Measurements from ENCODE around the gene ZNF764.
A peak's percentile ranks its signal among the peaks of the same experiment; 100 is the strongest.

Gene ZNF764

GRCh38 chr16:30569746-30570635, 11.8 kb upstream of the ZNF764 start:
- DNase-seq, result no peak

GRCh38 chr16:30569281-30569680, 11.1 kb upstream of the ZNF764 start:
- no peak for DNase-seq

- DNase-seq, result peak; percentile 60
These were observed 9.9 kb upstream of the ZNF764 start for GRCh38 chr16:30567991-30568638.

GRCh38 chr16:30567160-30567990, 9.2 kb upstream of the ZNF764 start:
- DNase-seq, result peak; percentile 82

GRCh38 chr16:30566531-30566930, 8.4 kb upstream of the ZNF764 start:
- DNase-seq, result no peak

GRCh38 chr16:30565984-30566383, 7.8 kb upstream of the ZNF764 start:
- DNase-seq, result no peak

GRCh38 chr16:30565526-30565925, 7.4 kb upstream of the ZNF764 start:
- DNase-seq, result no peak

- DNase-seq, result no peak
These were observed 3.8 kb upstream of the ZNF764 start for GRCh38 chr16:30562021-30562420.

GRCh38 chr16:30561089-30561816, 3.1 kb upstream of the ZNF764 start:
- peak; percentile 17 for DNase-seq

GRCh38 chr16:30559690-30560089, 1.5 kb upstream of the ZNF764 start:
- DNase-seq, result no peak

- DNase-seq, result no peak
These were observed 709 bp upstream of the ZNF764 start for GRCh38 chr16:30558789-30559377.

GRCh38 chr16:30557707-30557956, 542 bp downstream of the ZNF764 start:
- DNase-seq, result no peak

- no peak for DNase-seq
These were observed 2.1 kb downstream of the ZNF764 start for GRCh38 chr16:30556125-30556473.

- DNase-seq, result no peak
These were observed 2.7 kb downstream of the ZNF764 start for GRCh38 chr16:30555315-30556124.

GRCh38 chr16:30554557-30555314, 3.4 kb downstream of the ZNF764 start:
- DNase-seq, result no peak

GRCh38 chr16:30553393-30553899, 4.7 kb downstream of the ZNF764 start:
- DNase-seq, result no peak

GRCh38 chr16:30552956-30553355, 5.2 kb downstream of the ZNF764 start:
- no peak for DNase-seq

- peak; percentile 69 for DNase-seq
These were observed 6.4 kb downstream of the ZNF764 start for GRCh38 chr16:30551781-30552180.

GRCh38 chr16:30548416-30549253, 9.5 kb downstream of the ZNF764 start:
- DNase-seq, result no peak

GRCh38 chr16:30546115-30546514, 12.1 kb downstream of the ZNF764 start:
- DNase-seq, result no peak

Measured in activated naive CD4-positive, alpha-beta T cell treated with Interleukin-2 at 50 U/mL for 16 hours (primary cell).